Epithelial cell of esophagus (primary cell): ENCODE measurements around the gene TTC33.
"Not testable (repeated sequence)": the region's sequence is repeated elsewhere in the genome, so short reads cannot be mapped to it uniquely, and the experiment has no call there.

Source experiments
- DNase-seq: peaks from one replicate; pipeline ENCODE4 v3.0.0; 2010; ENCODE audit warnings: low read depth
- H3K4me3 ChIP-seq: 2 replicates; pipeline ENCODE4 v1.5.1; 2011; ENCODE audit warnings: mild to moderate bottlenecking, low read length, control low read depth
- TF ChIP-seq, protein P1 (sequence below): IDR thresholded peaks from 2 replicates; pipeline ENCODE4 v1.5.1; 2011; ENCODE audit warnings: low read depth, mild to moderate bottlenecking, low read length, control low read depth, inconsistent platforms; ENCODE audit not compliant: insufficient read depth; ENCODE audit errors: missing control alignments

TTC33 gene

DNA sequence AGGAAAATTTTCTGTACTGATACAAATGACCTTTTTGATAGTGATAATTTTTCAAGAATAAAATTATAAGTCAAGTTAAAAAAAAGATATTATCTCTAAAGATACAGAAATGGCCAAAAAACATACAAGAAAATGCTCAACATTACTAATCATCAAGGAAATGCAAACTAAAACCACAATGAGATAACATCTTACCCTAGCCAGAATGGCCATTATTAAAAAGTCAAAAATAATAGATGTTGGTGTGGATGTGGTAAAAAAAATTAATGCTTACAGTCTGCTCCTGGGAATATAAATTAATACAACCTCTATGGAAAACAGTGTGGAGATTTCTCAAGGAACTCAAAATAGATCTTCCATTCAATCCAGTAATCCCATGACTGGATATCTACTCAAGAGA, 99.0 kb downstream of the TTC33 start:
- no peak overlapping the region for H3K4me3 ChIP-seq
- no peak for DNase-seq
- TF ChIP-seq, protein P1, sequence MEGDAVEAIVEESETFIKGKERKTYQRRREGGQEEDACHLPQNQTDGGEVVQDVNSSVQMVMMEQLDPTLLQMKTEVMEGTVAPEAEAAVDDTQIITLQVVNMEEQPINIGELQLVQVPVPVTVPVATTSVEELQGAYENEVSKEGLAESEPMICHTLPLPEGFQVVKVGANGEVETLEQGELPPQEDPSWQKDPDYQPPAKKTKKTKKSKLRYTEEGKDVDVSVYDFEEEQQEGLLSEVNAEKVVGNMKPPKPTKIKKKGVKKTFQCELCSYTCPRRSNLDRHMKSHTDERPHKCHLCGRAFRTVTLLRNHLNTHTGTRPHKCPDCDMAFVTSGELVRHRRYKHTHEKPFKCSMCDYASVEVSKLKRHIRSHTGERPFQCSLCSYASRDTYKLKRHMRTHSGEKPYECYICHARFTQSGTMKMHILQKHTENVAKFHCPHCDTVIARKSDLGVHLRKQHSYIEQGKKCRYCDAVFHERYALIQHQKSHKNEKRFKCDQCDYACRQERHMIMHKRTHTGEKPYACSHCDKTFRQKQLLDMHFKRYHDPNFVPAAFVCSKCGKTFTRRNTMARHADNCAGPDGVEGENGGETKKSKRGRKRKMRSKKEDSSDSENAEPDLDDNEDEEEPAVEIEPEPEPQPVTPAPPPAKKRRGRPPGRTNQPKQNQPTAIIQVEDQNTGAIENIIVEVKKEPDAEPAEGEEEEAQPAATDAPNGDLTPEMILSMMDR = no peak

DNA sequence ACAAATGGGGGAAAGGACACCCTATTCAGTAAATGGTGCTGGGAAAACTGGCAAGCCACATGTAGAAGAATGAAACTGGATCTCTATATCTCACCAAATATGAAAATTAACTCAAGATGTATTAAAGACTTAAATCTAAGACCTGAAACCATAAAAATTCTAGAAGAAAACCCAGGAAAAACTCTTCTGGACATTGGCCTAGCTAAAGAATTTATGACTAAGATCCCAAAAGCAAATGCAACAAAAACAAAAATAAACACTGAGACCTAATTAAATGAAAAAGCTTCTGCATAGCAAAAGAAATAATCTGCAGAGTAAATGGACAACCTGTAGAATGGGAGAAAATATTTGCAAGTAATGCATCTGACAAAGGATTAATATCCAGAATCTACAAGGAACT, 99.7 kb downstream of the TTC33 start:
- not testable (repeated sequence) for H3K4me3 ChIP-seq, DNase-seq

DNA sequence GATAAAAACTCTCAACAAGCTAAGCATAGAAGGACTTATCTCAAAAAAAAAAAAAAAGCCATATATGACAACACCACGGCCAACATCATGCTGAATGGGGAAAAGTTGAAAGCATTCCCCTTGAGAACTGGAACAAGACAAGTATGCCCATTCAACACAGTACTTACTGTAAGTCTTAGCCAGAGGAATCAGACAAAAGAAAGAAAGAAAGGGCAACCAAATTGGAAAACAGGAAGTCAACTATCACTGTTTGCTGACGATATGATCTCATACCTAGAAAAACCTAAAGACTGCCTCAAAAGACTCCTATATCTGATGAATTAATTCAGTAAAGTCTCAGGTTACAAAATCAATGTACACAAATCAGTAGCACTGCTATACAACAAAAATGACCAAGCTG, 100.6 kb downstream of the TTC33 start:
- DNase-seq = no peak
- no peak overlapping the region for H3K4me3 ChIP-seq
- TF ChIP-seq, protein P1 = no peak

DNA sequence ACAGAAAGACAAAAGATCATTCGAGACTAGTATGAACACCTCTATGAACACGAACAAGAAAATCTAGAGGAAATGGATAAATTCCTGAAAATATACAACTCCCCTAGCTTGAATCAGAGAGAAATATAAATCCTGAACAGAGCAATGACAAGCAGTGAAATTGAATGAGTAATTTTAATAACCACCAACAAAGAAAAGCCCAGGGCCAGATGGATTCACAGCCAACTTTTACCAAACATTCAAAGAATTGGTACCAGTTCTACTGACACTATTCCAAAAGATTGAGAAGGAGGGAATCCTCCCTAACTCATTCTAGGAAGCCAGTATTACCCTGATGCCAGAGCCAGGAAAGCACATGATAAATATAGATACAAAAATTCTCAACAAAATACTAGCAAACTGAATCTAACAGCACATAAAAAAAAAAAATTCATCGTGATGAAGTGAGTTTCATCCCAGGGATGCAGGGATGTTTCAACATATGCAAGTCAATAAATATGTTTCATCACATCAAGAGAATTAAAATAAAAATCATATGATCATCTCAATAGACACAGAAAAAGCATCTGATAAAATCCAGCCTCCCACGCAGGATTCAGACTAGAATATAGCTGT, 101.3 kb downstream of the TTC33 start:
- no peak for DNase-seq
- no peak overlapping the region for H3K4me3 ChIP-seq
- TF ChIP-seq, protein P1 = no peak

DNA sequence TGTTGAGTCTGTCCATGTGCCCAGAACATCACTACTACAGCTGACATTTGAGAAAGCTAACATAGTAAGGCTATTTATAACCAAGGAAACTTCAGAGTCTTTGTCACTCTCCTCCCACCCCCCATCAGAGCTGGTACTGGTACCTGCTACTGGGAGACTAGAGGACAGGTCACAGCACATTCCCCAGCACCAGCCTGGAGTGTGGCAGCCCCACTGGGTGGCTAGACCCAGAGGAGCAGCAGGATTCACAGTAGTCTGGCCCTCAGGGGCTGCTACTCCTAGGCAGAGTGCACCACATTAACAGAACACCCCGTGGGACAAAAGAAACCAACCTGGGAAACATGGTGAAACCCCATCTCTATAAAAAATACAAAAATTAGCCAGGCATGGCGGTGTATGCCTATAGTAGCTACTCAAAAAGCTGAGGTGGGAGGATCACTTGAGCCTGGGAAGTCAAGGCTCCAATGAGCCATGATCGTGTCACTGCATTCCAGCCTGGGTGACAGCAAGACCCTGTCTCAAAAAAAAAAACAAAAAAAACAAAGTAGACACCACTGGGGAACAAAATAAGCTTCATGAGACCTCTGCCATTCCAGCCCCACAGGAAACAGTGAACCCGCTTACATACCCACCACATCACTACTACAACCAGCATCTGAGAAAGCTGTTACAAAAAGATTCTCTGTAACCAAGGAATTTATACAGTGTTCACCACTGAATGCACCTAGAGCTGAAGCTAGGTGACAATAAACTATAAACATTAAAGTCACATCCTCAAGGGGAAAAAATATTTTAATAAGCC, 102.3 kb downstream of the TTC33 start:
- TF ChIP-seq, protein P1 = no peak
- no peak overlapping the region for H3K4me3 ChIP-seq
- DNase-seq = no peak

DNA sequence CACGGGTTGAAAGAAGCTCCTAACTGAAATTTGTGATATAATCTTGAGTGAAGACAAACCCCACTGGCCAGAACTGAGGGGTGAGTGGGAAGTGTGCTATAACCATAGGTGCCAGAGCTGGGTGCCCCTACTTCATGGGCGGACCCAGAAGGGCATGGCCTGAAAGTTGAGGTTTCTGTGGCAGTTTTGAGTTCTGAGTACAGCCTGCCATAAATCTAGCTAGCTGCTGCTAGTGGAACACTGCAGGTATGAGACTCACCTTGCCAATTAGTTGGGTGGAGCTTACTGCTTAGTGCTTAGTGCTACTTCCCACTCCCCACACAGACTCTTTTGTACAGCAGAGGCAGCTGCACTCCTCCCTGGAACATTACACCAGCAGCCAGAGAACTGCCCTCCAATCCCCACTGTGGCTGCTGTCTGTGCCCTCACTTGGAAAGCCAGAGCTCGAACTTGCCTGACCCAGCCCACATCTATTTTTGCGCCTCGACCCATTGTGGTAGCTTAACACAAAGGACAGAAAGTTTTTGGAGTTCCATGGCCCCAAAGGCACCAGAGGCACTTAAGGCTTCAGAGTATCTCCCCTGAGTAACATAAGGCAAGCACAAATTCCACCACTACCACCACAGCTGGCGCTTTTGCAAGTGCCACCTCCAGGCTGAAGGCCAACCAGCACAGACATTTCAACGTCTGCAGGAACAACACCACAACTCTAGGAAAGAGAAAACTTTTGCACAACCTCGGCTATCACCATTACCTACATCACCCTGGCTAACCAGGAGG, 103.1 kb downstream of the TTC33 start:
- no peak for DNase-seq
- TF ChIP-seq, protein P1 = no peak
- H3K4me3 ChIP-seq = no peak overlapping the region

DNA sequence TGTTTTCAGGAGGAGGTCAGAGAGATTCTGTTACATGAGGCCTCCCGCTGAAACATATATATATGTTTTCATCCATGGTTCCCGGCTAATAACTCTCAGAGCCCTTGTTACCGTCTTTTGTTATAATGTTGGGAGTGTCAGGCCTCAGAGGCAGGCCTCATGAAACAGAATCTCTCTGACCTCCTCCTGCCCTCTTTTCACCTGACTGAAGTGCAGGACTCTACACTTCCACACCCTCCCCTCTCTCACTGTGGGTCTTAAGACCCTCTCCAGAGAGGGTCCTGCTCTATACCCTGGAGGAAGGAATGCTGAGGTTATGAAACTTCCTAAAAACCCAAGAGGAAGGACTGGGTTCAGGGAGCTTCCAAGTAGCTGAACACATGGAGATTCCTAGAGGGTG, 104.6 kb downstream of the TTC33 start:
- no peak overlapping the region for H3K4me3 ChIP-seq
- TF ChIP-seq, protein P1 = no peak
- no peak for DNase-seq
